Hepatocyte (in vitro differentiated cells): ENCODE results near the gene AGFG1. TPM values are rescaled to one million over a fixed set of nuclear protein-coding genes. Genes with fewer than 3 reads are reported as not detected.
"Not testable (repeated sequence)": the region's sequence is repeated elsewhere in the genome, so short reads cannot be mapped to it uniquely, and the experiment has no call there.

ENCODE experiments used
- DNase-seq: peaks from one replicate; pipeline ENCODE4 v3.0.0-alpha.2; 2016; ENCODE audit warnings: low spot score
- H2AFZ ChIP-seq: fragments of 200-600 bp; sonication (generic); 2 replicates; pipeline ENCODE4 v1.6.0; 2016; ENCODE audit warnings: antibody characterized with exemption, mild to moderate bottlenecking
- H3K27ac ChIP-seq: fragments of 200-600 bp; sonication (generic); 2 replicates; pipeline ENCODE4 v1.5.1; 2016; ENCODE audit warnings: mild to moderate bottlenecking
- H3K27me3 ChIP-seq: fragments of 200-600 bp; sonication (generic); 2 replicates; pipeline ENCODE4 v1.6.1; 2016
- H3K36me3 ChIP-seq: fragments of 200-600 bp; sonication (generic); replicated peaks from 2 replicates; pipeline ENCODE4 v1.5.1; 2016; ENCODE audit warnings: low read depth; ENCODE audit not compliant: insufficient read depth
- H3K4me1 ChIP-seq: fragments of 200-600 bp; sonication (generic); 2 replicates; pipeline ENCODE4 v1.5.1; 2016; ENCODE audit warnings: mild to moderate bottlenecking, moderate library complexity; ENCODE audit not compliant: insufficient read depth
- H3K4me2 ChIP-seq: fragments of 200-600 bp; sonication (generic); 2 replicates; pipeline ENCODE4 v1.6.0; 2016
- H3K4me3 ChIP-seq: fragments of 200-600 bp; sonication (generic); 2 replicates; pipeline ENCODE4 v1.5.1; 2016; ENCODE audit warnings: mild to moderate bottlenecking
- H3K79me2 ChIP-seq: fragments of 200-600 bp; sonication (generic); 2 replicates; pipeline ENCODE4 v1.6.0; 2017; ENCODE audit warnings: mild to moderate bottlenecking
- H3K9me2 ChIP-seq: fragments of 200-600 bp; sonication (generic); replicated peaks from 2 replicates; pipeline ENCODE4 v1.6.0; 2017; ENCODE audit warnings: mild to moderate bottlenecking; ENCODE audit not compliant: insufficient read depth
- H3K9me3 ChIP-seq: fragments of 200-600 bp; sonication (generic); 2 replicates; pipeline ENCODE4 v1.5.1; 2016; ENCODE audit warnings: low read depth, mild to moderate bottlenecking
- H4K20me1 ChIP-seq: fragments of 200-600 bp; sonication (generic); 2 replicates; pipeline ENCODE4 v1.6.0; 2016; ENCODE audit warnings: mild to moderate bottlenecking; ENCODE audit not compliant: insufficient read depth, poor library complexity, severe bottlenecking
- EZH2 ChIP-seq: fragments of 200-600 bp; sonication (generic); IDR thresholded peaks from 2 replicates; pipeline ENCODE4 v1.6.1; 2016; ENCODE audit warnings: antibody characterized with exemption, mild to moderate bottlenecking, borderline replicate concordance
- EZH2phosphoT487 ChIP-seq: fragments of 200-600 bp; sonication (generic); IDR thresholded peaks from one replicate; pipeline ENCODE4 v1.6.1; 2018; ENCODE audit warnings: antibody characterized with exemption, mild to moderate bottlenecking, low read depth, moderate library complexity; ENCODE audit not compliant: unreplicated experiment, severe bottlenecking
- WGBS: methylation state at CpG from one replicate; pipeline ENCODE4 v1.1.6; 2016; ENCODE audit warnings: low lambda C conversion rate; ENCODE audit errors: missing lambda C conversion rate; 5-methylcytosine and 5-hydroxymethylcytosine counted together
- polyA plus RNA-seq: library from polyadenylated mRNA; unstranded; fragments of >200 nt; fragmentation: Nextera tagmentation; extraction: Ambion mirVana; gene quantifications from 2 replicates; pipeline ENCODE4 v1.2.1, GENCODE V29; 2016
- total RNA-seq: library from RNA; depleted of rRNA; stranded (reverse); fragments of >200 nt; gene quantifications from 2 replicates; pipeline ENCODE4 v1.2.3, GENCODE V29; 2014
- TF ChIP-seq, protein P1 (sequence below): fragments of 200-600 bp; sonication (generic); IDR thresholded peaks from 2 replicates; pipeline ENCODE4 v1.5.1; 2016; ENCODE audit warnings: antibody characterized with exemption, mild to moderate bottlenecking; ENCODE audit not compliant: poor library complexity

AGFG1 gene
- total and polyA plus RNA-seq, 2 experiments from 2014 or later: 62.4 to 91.6 TPM

GRCh38 chr2:227518278-227518865, 46.4 kb downstream of the AGFG1 start:
- DNase-seq, H3K27me3 ChIP-seq, H2AFZ ChIP-seq, H3K9me3 ChIP-seq, H3K4me1 ChIP-seq, H3K4me2 ChIP-seq, H3K36me3 ChIP-seq, H3K9me2 ChIP-seq, H3K4me3 ChIP-seq: not testable (repeated sequence)
- Histone ChIP-seq H3K27ac (peak overlapping the region; percentile 2), H3K79me2 (peaks cover 100% of the 10 kb centered on the region), H4K20me1 (peaks cover 83% of the 10 kb centered on the region)
- 72% methylated on average over 7 of the region's 7 CpGs for WGBS

GRCh38 chr2:227521178-227521577, 49.2 kb downstream of the AGFG1 start:
- Histone ChIP-seq H3K79me2 (peaks cover 90% of the 10 kb centered on the region), H4K20me1 (peaks cover 57% of the 10 kb centered on the region)
- H3K4me1 ChIP-seq, H3K9me3 ChIP-seq, H3K4me3 ChIP-seq, H2AFZ ChIP-seq, H3K27ac ChIP-seq, H3K27me3 ChIP-seq, H3K36me3 ChIP-seq, DNase-seq, H3K4me2 ChIP-seq, H3K9me2 ChIP-seq: not testable (repeated sequence)
- 95% methylated on average over 3 of the region's 3 CpGs for WGBS

DNA sequence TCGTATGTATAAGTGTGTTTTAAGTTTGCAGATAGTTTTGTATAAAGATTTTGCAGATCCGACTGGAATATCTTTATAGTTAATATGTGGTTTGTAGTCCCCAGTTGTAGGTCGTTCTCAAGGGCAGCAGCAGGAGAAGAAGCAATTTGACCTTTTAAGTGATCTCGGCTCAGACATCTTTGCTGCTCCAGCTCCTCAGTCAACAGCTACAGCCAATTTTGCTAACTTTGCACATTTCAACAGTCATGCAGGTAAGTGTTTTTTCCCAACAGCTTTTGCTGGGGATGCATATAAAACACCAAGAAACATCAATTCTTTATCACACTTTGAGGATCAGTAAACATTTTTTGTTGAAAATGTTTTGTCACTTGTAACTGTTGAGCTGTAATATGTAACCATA, 52.7 kb downstream of the AGFG1 start:
- Histone ChIP-seq H2AFZ (no peak overlapping the region), H3K27ac (no peak overlapping the region), H3K79me2 (peaks cover 74% of the 10 kb centered on the region), H3K4me3 (no peak overlapping the region), H4K20me1 (peaks cover 31% of the 10 kb centered on the region), H3K36me3 (no peaks in the 10 kb centered on the region), H3K9me2 (no peaks in the 10 kb centered on the region), H3K4me1 (no peaks in the 10 kb centered on the region), H3K9me3 (no peaks in the 10 kb centered on the region), H3K4me2 (no peak overlapping the region), H3K27me3 (no peaks in the 10 kb centered on the region)
- TF ChIP-seq EZH2 (no peak), EZH2phosphoT487 (no peak)
- TF ChIP-seq, protein P1, sequence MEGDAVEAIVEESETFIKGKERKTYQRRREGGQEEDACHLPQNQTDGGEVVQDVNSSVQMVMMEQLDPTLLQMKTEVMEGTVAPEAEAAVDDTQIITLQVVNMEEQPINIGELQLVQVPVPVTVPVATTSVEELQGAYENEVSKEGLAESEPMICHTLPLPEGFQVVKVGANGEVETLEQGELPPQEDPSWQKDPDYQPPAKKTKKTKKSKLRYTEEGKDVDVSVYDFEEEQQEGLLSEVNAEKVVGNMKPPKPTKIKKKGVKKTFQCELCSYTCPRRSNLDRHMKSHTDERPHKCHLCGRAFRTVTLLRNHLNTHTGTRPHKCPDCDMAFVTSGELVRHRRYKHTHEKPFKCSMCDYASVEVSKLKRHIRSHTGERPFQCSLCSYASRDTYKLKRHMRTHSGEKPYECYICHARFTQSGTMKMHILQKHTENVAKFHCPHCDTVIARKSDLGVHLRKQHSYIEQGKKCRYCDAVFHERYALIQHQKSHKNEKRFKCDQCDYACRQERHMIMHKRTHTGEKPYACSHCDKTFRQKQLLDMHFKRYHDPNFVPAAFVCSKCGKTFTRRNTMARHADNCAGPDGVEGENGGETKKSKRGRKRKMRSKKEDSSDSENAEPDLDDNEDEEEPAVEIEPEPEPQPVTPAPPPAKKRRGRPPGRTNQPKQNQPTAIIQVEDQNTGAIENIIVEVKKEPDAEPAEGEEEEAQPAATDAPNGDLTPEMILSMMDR: no peak
- WGBS: 89% methylated on average over 4 of the region's 4 CpGs
- no peak for DNase-seq

- H3K9me3 ChIP-seq: no peaks in the 10 kb centered on the region
- H3K79me2 ChIP-seq: peaks cover 56% of the 10 kb centered on the region
- TF ChIP-seq EZH2 (no peak), EZH2phosphoT487 (no peak)
- TF ChIP-seq, protein P1: no peak
- no peaks in the 10 kb centered on the region for H3K9me2 ChIP-seq
- H2AFZ ChIP-seq: no peak overlapping the region
- no peak for DNase-seq
- no peak overlapping the region for H3K27ac ChIP-seq
- no peak overlapping the region for H3K4me3 ChIP-seq
- WGBS: 93% methylated on average over 2 of the region's 2 CpGs
- H3K4me1 ChIP-seq: no peaks in the 10 kb centered on the region
- H3K4me2 ChIP-seq: no peak overlapping the region
- H3K27me3 ChIP-seq: no peaks in the 10 kb centered on the region
- peaks cover 19% of the 10 kb centered on the region for H4K20me1 ChIP-seq
- H3K36me3 ChIP-seq: no peaks in the 10 kb centered on the region
Observed at GRCh38 chr2:227527351-227527750, 55.4 kb downstream of the AGFG1 start.
